OCI-LY7 (cell line): ENCODE results near the gene KIRREL3.

Experiments used
- CTCF ChIP-seq: fragments of 200-600 bp; sonication (generic); conservative IDR thresholded peaks from 2 replicates; pipeline ENCODE4 v1.5.1; 2014; ENCODE audit warnings: mild to moderate bottlenecking, antibody characterized with exemption, low read length, moderate library complexity, mixed read lengths
- EZH2phosphoT487 ChIP-seq: fragments of 200-600 bp; sonication (generic); IDR thresholded peaks from 2 replicates; pipeline ENCODE4 v1.6.1; 2018; ENCODE audit warnings: low read depth, borderline replicate concordance, mild to moderate bottlenecking, mixed run types, antibody characterized with exemption, low read length, moderate library complexity, mixed read lengths

- TF ChIP-seq CTCF (no peak), EZH2phosphoT487 (no peak)
Measured at GRCh38 chr11:126489836-126490660, 510.5 kb downstream of the KIRREL3 start.
